HCT116 (cell line): ENCODE data around the gene ATF7. TPM values are rescaled to one million over a fixed set of nuclear protein-coding genes. Genes with fewer than 3 reads are reported as not detected.

Experiments
- ATAC-seq: fragments of 200-7000 bp; cut with Tn5 transposase; 2 replicates; pipeline ENCODE4 v1.9.1; 2020; ENCODE audit warnings: mild to moderate bottlenecking, moderate library complexity
- BruUV-seq: library from RNA; stranded (reverse); fragments of 400-500 nt; replicated peaks from 2 replicates; lab custom pipeline; 2021; lab: Mats Ljungman, UMichigan
- CTCF ChIA-PET: fragments of 300-600 bp; sonication (Branson Sonifier 250); formaldehyde crosslinking; loops from one replicate; lab custom pipeline; 2021; ENCODE audit warnings: antibody characterized with exemption; lab: Charles Lee
- POLR2A ChIA-PET: fragments of 300-600, 350-600 bp; sonication (Branson Sonifier 250); formaldehyde crosslinking; loops from one replicate; lab custom pipeline; 2021; ENCODE audit warnings: antibody characterized with exemption; lab: Charles Lee
- RAD21 ChIA-PET, 2 experiments: fragments of 300-600 bp; sonication (Branson Sonifier 250); formaldehyde crosslinking; loops; one replicate each; lab custom pipeline; 2023; ENCODE audit warnings: low total read pairs in 2 of 2; ENCODE audit not compliant: uncharacterized antibody in 2 of 2, unreplicated experiment in 2 of 2, low non-redundant PET in 1 of 2; lab: Charles Lee
- DNase-seq: peaks from one replicate; pipeline ENCODE4 v3.0.0-alpha.2; 2010; ENCODE audit warnings: low read depth, low spot score
- H2AFZ ChIP-seq: fragments of 200-600 bp; shearing (Covaris generic), sonication (generic); 2 replicates; pipeline ENCODE4 v1.6.1; 2017; ENCODE audit warnings: low read depth, mixed run types, mixed read lengths, antibody characterized with exemption, low read length; ENCODE audit not compliant: poor library complexity, severe bottlenecking
- H3K27ac ChIP-seq: 2 replicates; pipeline ENCODE4 v1.5.1; 2012; ENCODE audit warnings: low read depth, low read length
- H3K27me3 ChIP-seq: fragments of 200-600 bp; sonication (generic); 2 replicates; pipeline ENCODE4 v1.6.1; 2016; ENCODE audit warnings: mixed run types, low read length, mixed read lengths; ENCODE audit not compliant: insufficient read depth
- H3K36me3 ChIP-seq, 2 experiments: fragments of 200-500 bp in 1 of 2; fragments of 200-600 bp in 1 of 2; sonication (Bioruptor generic) in 1 of 2; sonication (generic) in 1 of 2; 2 replicates each; pipeline versions ENCODE4 v1.5.1 to v1.6.1; 2014 to 2016; ENCODE audit warnings: low read length in 2 of 2, inconsistent platforms in 1 of 2, mixed read lengths in 1 of 2, mixed run types in 1 of 2; ENCODE audit not compliant: insufficient read depth in 2 of 2, control insufficient read depth in 1 of 2
- H3K4me1 ChIP-seq, 2 experiments: fragments of 200-600 bp in 1 of 2; sonication (generic) in 1 of 2; 2 replicates each; pipeline versions ENCODE4 v1.5.1 to v1.6.1; 2012 to 2017; ENCODE audit warnings: low read length in 2 of 2, inconsistent platforms in 1 of 2, mild to moderate bottlenecking in 1 of 2, mixed read lengths in 1 of 2, mixed run types in 1 of 2, moderate library complexity in 1 of 2; ENCODE audit not compliant: insufficient read depth in 2 of 2, control insufficient read depth in 1 of 2
- H3K4me2 ChIP-seq: fragments of 200-600 bp; sonication (generic); 2 replicates; pipeline ENCODE4 v1.6.1; 2017; ENCODE audit warnings: mixed run types, low read length, mixed read lengths
- H3K4me3 ChIP-seq, 2 experiments: fragments of 200-600 bp in 1 of 2; sonication (generic) in 1 of 2; replicated peaks in 1 of 2; 2 replicates each; pipeline ENCODE4 v1.5.1; 2011 to 2016; ENCODE audit warnings: low read length in 2 of 2, control low read depth in 1 of 2, low read depth in 1 of 2, mild to moderate bottlenecking in 1 of 2, mixed read lengths in 1 of 2, mixed run types in 1 of 2
- H3K79me2 ChIP-seq: fragments of 200-600 bp; sonication (generic); 2 replicates; pipeline ENCODE4 v1.6.1; 2017; ENCODE audit warnings: mild to moderate bottlenecking, mixed run types, low read length, moderate library complexity, mixed read lengths; ENCODE audit not compliant: insufficient read depth
- H3K9ac ChIP-seq: fragments of 200-600 bp; sonication (generic); 2 replicates; pipeline ENCODE4 v1.6.1; 2016; ENCODE audit warnings: low read length, mixed read lengths
- H3K9me2 ChIP-seq: fragments of 200-600 bp; sonication (generic), shearing (Covaris generic); 2 replicates; pipeline ENCODE4 v1.6.1; 2017; ENCODE audit warnings: mixed run types, mild to moderate bottlenecking, moderate library complexity; ENCODE audit not compliant: insufficient read depth
- H3K9me3 ChIP-seq, 2 experiments: fragments of 200-500 bp in 1 of 2; fragments of 200-600 bp in 1 of 2; sonication (Bioruptor generic) in 1 of 2; sonication (generic) in 1 of 2; 2 replicates each; pipeline ENCODE4 v1.6.1; 2014 to 2017; ENCODE audit warnings: low read length in 2 of 2, mixed read lengths in 2 of 2, inconsistent platforms in 1 of 2, low read depth in 1 of 2, mild to moderate bottlenecking in 1 of 2, mixed run types in 1 of 2, moderate library complexity in 1 of 2; ENCODE audit not compliant: control insufficient read depth in 1 of 2, insufficient read depth in 1 of 2
- H4K20me1 ChIP-seq: fragments of 200-600 bp; sonication (generic), shearing (Covaris generic); 2 replicates; pipeline ENCODE4 v1.6.1; 2017; ENCODE audit warnings: mixed run types, mild to moderate bottlenecking, moderate library complexity; ENCODE audit not compliant: insufficient read depth
- CBX3 ChIP-seq: IDR thresholded peaks from 2 replicates; pipeline ENCODE4 v1.6.1; 2012; ENCODE audit warnings: low read depth
- CEBPB ChIP-seq: IDR thresholded peaks from 2 replicates; pipeline ENCODE4 v1.6.1; 2012; ENCODE audit warnings: low read depth
- CTCF ChIP-seq, 3 experiments: fragments of 200-600 bp in 1 of 3; sonication (generic) in 1 of 3; IDR thresholded peaks in 2 of 3; conservative IDR thresholded peaks in 1 of 3; 2 replicates each; pipeline ENCODE4 v1.5.1; 2012 to 2017; ENCODE audit warnings: low read depth in 2 of 3, low read length in 2 of 3, antibody characterized with exemption in 1 of 3, borderline replicate concordance in 1 of 3, control low read depth in 1 of 3, mild to moderate bottlenecking in 1 of 3, mixed read lengths in 1 of 3, mixed run types in 1 of 3, moderate library complexity in 1 of 3; ENCODE audit not compliant: insufficient read depth in 1 of 3
- EGR1 ChIP-seq: IDR thresholded peaks from 2 replicates; pipeline ENCODE4 v1.6.1; 2012; ENCODE audit warnings: low read depth
- ELF1 ChIP-seq: IDR thresholded peaks from 2 replicates; pipeline ENCODE4 v1.6.1; 2012; ENCODE audit warnings: low read depth, borderline replicate concordance
- EZH2 ChIP-seq: fragments of 200-600 bp; sonication (generic); IDR thresholded peaks from 2 replicates; pipeline ENCODE4 v1.6.1; 2017; ENCODE audit warnings: antibody characterized with exemption, mixed run types
- EZH2phosphoT487 ChIP-seq: fragments of 200-600 bp; IDR thresholded peaks from 2 replicates; pipeline ENCODE4 v1.6.1; 2018; ENCODE audit warnings: antibody characterized with exemption, borderline replicate concordance
- FOSL1 ChIP-seq: IDR thresholded peaks from 2 replicates; pipeline ENCODE4 v1.6.1; 2012; ENCODE audit warnings: low read depth
- JUND ChIP-seq: IDR thresholded peaks from 2 replicates; pipeline ENCODE4 v1.6.1; 2012
- POLR2A ChIP-seq: IDR thresholded peaks from 2 replicates; pipeline ENCODE4 v1.7.0; 2011; ENCODE audit warnings: borderline replicate concordance; ENCODE audit not compliant: insufficient read depth, insufficient read length; ENCODE audit errors: extremely low read depth
- POLR2AphosphoS5 ChIP-seq: IDR thresholded peaks from 2 replicates; pipeline ENCODE4 v1.6.1; 2011; ENCODE audit warnings: mild to moderate bottlenecking, low read depth, low read length, moderate library complexity
- SP1 ChIP-seq: IDR thresholded peaks from 2 replicates; pipeline ENCODE4 v1.6.1; 2012; ENCODE audit warnings: low read depth
- SRF ChIP-seq: IDR thresholded peaks from 2 replicates; pipeline ENCODE4 v1.6.1; 2012; ENCODE audit warnings: low read depth
- TCF7L2 ChIP-seq: IDR thresholded peaks from 2 replicates; pipeline ENCODE4 v1.7.0; 2011; ENCODE audit warnings: borderline replicate concordance, inconsistent platforms; ENCODE audit not compliant: insufficient read depth, insufficient read length; ENCODE audit errors: extremely low read depth
- YY1 ChIP-seq: IDR thresholded peaks from 2 replicates; pipeline ENCODE4 v1.6.1; 2011; ENCODE audit warnings: low read length, low read depth, moderate library complexity, mild to moderate bottlenecking; ENCODE audit not compliant: insufficient replicate concordance; ENCODE audit errors: extremely low read depth
- ZFX ChIP-seq: fragments of 450-650 bp; IDR thresholded peaks from 2 replicates; pipeline ENCODE4 v1.6.1; 2017
- ZNF274 ChIP-seq: fragments of 200-500 bp; sonication (Bioruptor generic); IDR thresholded peaks from 2 replicates; pipeline ENCODE4 v1.6.1; 2014; ENCODE audit warnings: mild to moderate bottlenecking, low read depth, low read length, inconsistent platforms
- intact Hi-C: fragments of 100-400 bp; cut with micrococcal nuclease; formaldehyde crosslinking; loops from 2 replicates; pipeline ENCODE4 v1.10.0; 2022
- total RNA-seq: library from RNA; stranded (reverse); gene quantifications from one replicate; pipeline ENCODE4 v1.2.1, GENCODE V29; 2021; ENCODE audit not compliant: unreplicated experiment
- TF ChIP-seq, protein P1 (sequence below): IDR thresholded peaks from 2 replicates; pipeline ENCODE4 v1.6.1; 2012; ENCODE audit warnings: low read depth
- TF ChIP-seq, protein P2 (sequence below): IDR thresholded peaks from 2 replicates; pipeline ENCODE4 v1.6.1; 2011; ENCODE audit warnings: mild to moderate bottlenecking, low read length, moderate library complexity; ENCODE audit not compliant: insufficient replicate concordance; ENCODE audit errors: extremely low read depth
- TF ChIP-seq, protein P3 (sequence below): IDR thresholded peaks from 2 replicates; pipeline ENCODE4 v1.6.1; 2012

ATF7 gene
- total RNA-seq, 1 experiment from 2014 or later: 24.0 TPM

GRCh38 chr12:53497461-53497860, 128.7 kb downstream of the ATF7 start:
- Histone ChIP-seq H3K9ac (no peak overlapping the region), H3K36me3 (no peaks in the 10 kb centered on the region), H3K27me3 (no peaks in the 10 kb centered on the region), H3K4me1 (peaks cover 19 to 56% of the 10 kb centered on the region in 2 experiments), H3K27ac (no peak overlapping the region), H3K9me2 (no peaks in the 10 kb centered on the region), H4K20me1 (no peaks in the 10 kb centered on the region), H3K4me3 (no peak overlapping the region), H3K79me2 (peaks cover 10% of the 10 kb centered on the region), H3K4me2 (no peak overlapping the region), H2AFZ (no peak overlapping the region), H3K9me3 (no peaks in the 10 kb centered on the region)
- BruUV-seq: no TSS peak
- CTCF ChIA-PET: no interaction called here
- DNase-seq (no peak), ATAC-seq (no peak)
- intact Hi-C loops: no loop called here
- RAD21 ChIA-PET: no interaction called here
- TF ChIP-seq SRF (no peak), ELF1 (no peak), ZNF274 (no peak), CBX3 (no peak), EZH2 (no peak), TCF7L2 (no peak), EZH2phosphoT487 (no peak), FOSL1 (no peak), POLR2A (no peak), SP1 (no peak), CTCF (IDR thresholded peaks at IDR 0.05 in 2 of 3, conservative IDR thresholded peaks at IDR 0.05 in 1 of 3; ENCODE audit: borderline replicate concordance in 1 of 3, insufficient read depth in 1 of 3, low read depth in 2 of 3, low read length in 2 of 3) (no peak), EGR1 (no peak), YY1 (no peak), ZFX (no peak), POLR2AphosphoS5 (no peak), JUND (no peak), CEBPB (no peak)
- TF ChIP-seq, protein P1, sequence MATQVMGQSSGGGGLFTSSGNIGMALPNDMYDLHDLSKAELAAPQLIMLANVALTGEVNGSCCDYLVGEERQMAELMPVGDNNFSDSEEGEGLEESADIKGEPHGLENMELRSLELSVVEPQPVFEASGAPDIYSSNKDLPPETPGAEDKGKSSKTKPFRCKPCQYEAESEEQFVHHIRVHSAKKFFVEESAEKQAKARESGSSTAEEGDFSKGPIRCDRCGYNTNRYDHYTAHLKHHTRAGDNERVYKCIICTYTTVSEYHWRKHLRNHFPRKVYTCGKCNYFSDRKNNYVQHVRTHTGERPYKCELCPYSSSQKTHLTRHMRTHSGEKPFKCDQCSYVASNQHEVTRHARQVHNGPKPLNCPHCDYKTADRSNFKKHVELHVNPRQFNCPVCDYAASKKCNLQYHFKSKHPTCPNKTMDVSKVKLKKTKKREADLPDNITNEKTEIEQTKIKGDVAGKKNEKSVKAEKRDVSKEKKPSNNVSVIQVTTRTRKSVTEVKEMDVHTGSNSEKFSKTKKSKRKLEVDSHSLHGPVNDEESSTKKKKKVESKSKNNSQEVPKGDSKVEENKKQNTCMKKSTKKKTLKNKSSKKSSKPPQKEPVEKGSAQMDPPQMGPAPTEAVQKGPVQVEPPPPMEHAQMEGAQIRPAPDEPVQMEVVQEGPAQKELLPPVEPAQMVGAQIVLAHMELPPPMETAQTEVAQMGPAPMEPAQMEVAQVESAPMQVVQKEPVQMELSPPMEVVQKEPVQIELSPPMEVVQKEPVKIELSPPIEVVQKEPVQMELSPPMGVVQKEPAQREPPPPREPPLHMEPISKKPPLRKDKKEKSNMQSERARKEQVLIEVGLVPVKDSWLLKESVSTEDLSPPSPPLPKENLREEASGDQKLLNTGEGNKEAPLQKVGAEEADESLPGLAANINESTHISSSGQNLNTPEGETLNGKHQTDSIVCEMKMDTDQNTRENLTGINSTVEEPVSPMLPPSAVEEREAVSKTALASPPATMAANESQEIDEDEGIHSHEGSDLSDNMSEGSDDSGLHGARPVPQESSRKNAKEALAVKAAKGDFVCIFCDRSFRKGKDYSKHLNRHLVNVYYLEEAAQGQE: no peak
- TF ChIP-seq, protein P2, sequence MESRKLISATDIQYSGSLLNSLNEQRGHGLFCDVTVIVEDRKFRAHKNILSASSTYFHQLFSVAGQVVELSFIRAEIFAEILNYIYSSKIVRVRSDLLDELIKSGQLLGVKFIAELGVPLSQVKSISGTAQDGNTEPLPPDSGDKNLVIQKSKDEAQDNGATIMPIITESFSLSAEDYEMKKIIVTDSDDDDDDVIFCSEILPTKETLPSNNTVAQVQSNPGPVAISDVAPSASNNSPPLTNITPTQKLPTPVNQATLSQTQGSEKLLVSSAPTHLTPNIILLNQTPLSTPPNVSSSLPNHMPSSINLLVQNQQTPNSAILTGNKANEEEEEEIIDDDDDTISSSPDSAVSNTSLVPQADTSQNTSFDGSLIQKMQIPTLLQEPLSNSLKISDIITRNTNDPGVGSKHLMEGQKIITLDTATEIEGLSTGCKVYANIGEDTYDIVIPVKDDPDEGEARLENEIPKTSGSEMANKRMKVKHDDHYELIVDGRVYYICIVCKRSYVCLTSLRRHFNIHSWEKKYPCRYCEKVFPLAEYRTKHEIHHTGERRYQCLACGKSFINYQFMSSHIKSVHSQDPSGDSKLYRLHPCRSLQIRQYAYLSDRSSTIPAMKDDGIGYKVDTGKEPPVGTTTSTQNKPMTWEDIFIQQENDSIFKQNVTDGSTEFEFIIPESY: no peak
- TF ChIP-seq, protein P3, sequence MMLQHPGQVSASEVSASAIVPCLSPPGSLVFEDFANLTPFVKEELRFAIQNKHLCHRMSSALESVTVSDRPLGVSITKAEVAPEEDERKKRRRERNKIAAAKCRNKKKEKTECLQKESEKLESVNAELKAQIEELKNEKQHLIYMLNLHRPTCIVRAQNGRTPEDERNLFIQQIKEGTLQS: no peak
- POLR2A ChIA-PET: interaction anchor here (0.8 kb wide), 1 partner anchor 176 kb away, joined by 3 read pairs; the partner anchor contains the start of gene AAAS
